ENCODE measurements around the gene KIF4B. TPM values are rescaled to one million over a fixed set of nuclear protein-coding genes. Genes with fewer than 3 reads are reported as not detected.

KIF4B gene
- total RNA-seq, 1 experiment from 2014 or later, result 0.12 TPM

DNA sequence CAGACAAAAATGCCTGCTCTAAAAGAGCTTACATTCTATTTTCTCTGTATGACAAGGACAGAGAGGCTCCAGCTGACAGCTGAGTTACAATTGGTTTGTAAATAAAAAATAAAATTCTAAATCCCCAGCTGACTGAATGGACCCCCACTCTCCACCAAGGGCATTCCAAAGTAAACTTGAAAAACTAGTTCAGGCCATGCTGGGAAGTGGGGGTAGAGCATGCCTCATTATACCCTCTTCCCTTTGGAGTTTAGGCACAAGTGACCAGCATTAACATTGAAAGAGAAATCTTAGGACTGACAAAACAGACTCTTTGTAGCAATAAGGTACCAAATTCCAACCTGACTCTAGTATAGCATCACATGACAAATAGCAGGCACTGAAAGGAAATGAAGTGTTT lies 31.0 kb downstream of the KIF4B start (continued):
- TF ChIP-seq CBX3 (IDR thresholded peaks at IDR 0.05; ENCODE audit: low read depth), result no peak
- TF ChIP-seq, protein P1, sequence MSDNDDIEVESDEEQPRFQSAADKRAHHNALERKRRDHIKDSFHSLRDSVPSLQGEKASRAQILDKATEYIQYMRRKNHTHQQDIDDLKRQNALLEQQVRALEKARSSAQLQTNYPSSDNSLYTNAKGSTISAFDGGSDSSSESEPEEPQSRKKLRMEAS (IDR thresholded peaks at IDR 0.05), result no peak
- TF ChIP-seq ZFX (IDR thresholded peaks at IDR 0.05), result no peak

DNA sequence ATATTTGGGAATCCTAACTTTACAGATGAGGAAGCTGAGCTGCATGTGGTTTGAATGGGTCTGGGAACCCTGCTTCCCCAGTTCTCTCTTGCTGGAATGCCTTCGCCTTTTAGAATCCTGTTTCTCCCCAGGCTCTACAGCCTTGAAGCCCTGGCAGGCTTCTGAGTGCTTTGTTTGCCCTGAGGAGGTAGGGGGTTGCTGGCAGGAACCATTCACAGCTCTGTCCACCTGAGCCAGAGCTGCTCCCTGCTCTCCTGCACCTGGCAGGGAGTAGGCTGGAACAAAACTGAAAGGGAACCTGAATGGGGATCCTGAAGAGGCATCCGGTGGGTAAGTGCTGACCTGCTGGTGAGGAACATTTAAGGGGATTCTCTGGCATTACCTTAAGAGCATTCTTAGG lies 33.0 kb downstream of the KIF4B start:
- H3K27ac ChIP-seq (ENCODE audit: low read depth, low read length), result no peak overlapping the region
- no peak overlapping the region for H3K9ac ChIP-seq (ENCODE audit: low read length)
- no peaks in the 10 kb centered on the region for H3K4me1 ChIP-seq (ENCODE audit: control insufficient read depth in 1 of 2, insufficient read depth in 2 of 2, low read length in 2 of 2)
- H3K4me2 ChIP-seq (ENCODE audit: low read length), result no peak overlapping the region
- intact Hi-C loops (cut with micrococcal nuclease), result no loop called here
- peaks cover 21% of the 10 kb centered on the region for H3K27me3 ChIP-seq (ENCODE audit: insufficient read depth, low read length)
- H2AFZ ChIP-seq (ENCODE audit: low read depth, low read length, poor library complexity, severe bottlenecking), result no peak overlapping the region
- H3K9me3 ChIP-seq (ENCODE audit: control insufficient read depth in 1 of 2, insufficient read depth in 1 of 2, low read depth in 1 of 2, low read length in 2 of 2), result no peaks in the 10 kb centered on the region
- BruUV-seq (replicated peaks), result no TSS peak
- CTCF ChIA-PET, result no interaction called here
- H3K9me2 ChIP-seq (ENCODE audit: insufficient read depth), result no peaks in the 10 kb centered on the region
- no peak overlapping the region for H3K4me3 ChIP-seq (replicated peaks in 1 of 2; ENCODE audit: low read depth in 1 of 2, low read length in 2 of 2)
- DNase-seq (ENCODE audit: low read depth, low spot score) (no peak), ATAC-seq (no peak)
- POLR2A ChIA-PET, result no interaction called here
- TF ChIP-seq, protein P2, sequence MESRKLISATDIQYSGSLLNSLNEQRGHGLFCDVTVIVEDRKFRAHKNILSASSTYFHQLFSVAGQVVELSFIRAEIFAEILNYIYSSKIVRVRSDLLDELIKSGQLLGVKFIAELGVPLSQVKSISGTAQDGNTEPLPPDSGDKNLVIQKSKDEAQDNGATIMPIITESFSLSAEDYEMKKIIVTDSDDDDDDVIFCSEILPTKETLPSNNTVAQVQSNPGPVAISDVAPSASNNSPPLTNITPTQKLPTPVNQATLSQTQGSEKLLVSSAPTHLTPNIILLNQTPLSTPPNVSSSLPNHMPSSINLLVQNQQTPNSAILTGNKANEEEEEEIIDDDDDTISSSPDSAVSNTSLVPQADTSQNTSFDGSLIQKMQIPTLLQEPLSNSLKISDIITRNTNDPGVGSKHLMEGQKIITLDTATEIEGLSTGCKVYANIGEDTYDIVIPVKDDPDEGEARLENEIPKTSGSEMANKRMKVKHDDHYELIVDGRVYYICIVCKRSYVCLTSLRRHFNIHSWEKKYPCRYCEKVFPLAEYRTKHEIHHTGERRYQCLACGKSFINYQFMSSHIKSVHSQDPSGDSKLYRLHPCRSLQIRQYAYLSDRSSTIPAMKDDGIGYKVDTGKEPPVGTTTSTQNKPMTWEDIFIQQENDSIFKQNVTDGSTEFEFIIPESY (IDR thresholded peaks at IDR 0.05; ENCODE audit: extremely low read depth, insufficient replicate concordance, low read length), result no peak
- no peak for TF ChIP-seq YY1 (IDR thresholded peaks at IDR 0.05; ENCODE audit: extremely low read depth, insufficient replicate concordance, low read depth, low read length)
- no peak for TF ChIP-seq TCF7L2 (IDR thresholded peaks at IDR 0.05; ENCODE audit: borderline replicate concordance, extremely low read depth, insufficient read depth, insufficient read length)
- no peak for TF ChIP-seq POLR2A (IDR thresholded peaks at IDR 0.05; ENCODE audit: borderline replicate concordance, extremely low read depth, insufficient read depth, insufficient read length)
- no peak for TF ChIP-seq ZNF274 (IDR thresholded peaks at IDR 0.05; ENCODE audit: low read depth, low read length)
- TF ChIP-seq ATF3 (IDR thresholded peaks at IDR 0.05), result no peak
- no peak for TF ChIP-seq EZH2phosphoT487 (IDR thresholded peaks at IDR 0.05; ENCODE audit: borderline replicate concordance)
- TF ChIP-seq EGR1 (IDR thresholded peaks at IDR 0.05; ENCODE audit: low read depth), result no peak
- TF ChIP-seq SIN3A (IDR thresholded peaks at IDR 0.05; ENCODE audit: low read depth), result no peak
- TF ChIP-seq FOSL1 (IDR thresholded peaks at IDR 0.05; ENCODE audit: low read depth), result no peak
- no peak for TF ChIP-seq ZFX (IDR thresholded peaks at IDR 0.05)
- TF ChIP-seq SP1 (IDR thresholded peaks at IDR 0.05; ENCODE audit: low read depth), result no peak
- no peaks in the 10 kb centered on the region for H3K79me2 ChIP-seq (ENCODE audit: insufficient read depth, low read length)
- H3K36me3 ChIP-seq (ENCODE audit: control insufficient read depth in 1 of 2, insufficient read depth in 2 of 2, low read length in 2 of 2), result no peaks in the 10 kb centered on the region
- H4K20me1 ChIP-seq (ENCODE audit: insufficient read depth), result no peaks in the 10 kb centered on the region
- RAD21 ChIA-PET (ENCODE audit: low non-redundant PET in 1 of 2, low total read pairs in 2 of 2, uncharacterized antibody in 2 of 2, unreplicated experiment in 2 of 2), result no interaction called here
